Transverse colon (tissue), 4 donors: ENCODE measurements around the gene CACNA1C. TPM values are rescaled to one million over a fixed set of nuclear protein-coding genes. Genes with fewer than 3 reads are reported as not detected.

Source experiments
- DNase-seq: peaks from one replicate; pipeline ENCODE4 v3.0.0-alpha.2; 2019
- H3K27ac ChIP-seq, 4 donors: fragments of 200-600 bp; sonication (generic); 2 replicates each; pipeline ENCODE4 v1.5.1; 2016 to 2018; ENCODE audit warnings: inconsistent platforms in 4 of 4
- H3K27me3 ChIP-seq: fragments of 200-600 bp; sonication (generic); 2 replicates; pipeline ENCODE4 v1.5.1; 2017; ENCODE audit warnings: inconsistent platforms
- H3K36me3 ChIP-seq, 4 donors: fragments of 200-600 bp; sonication (generic); 2 replicates each; pipeline ENCODE4 v1.5.1; 2017 to 2019; ENCODE audit warnings: inconsistent platforms in 4 of 4
- H3K4me1 ChIP-seq, 4 donors: fragments of 200-600 bp; sonication (generic); 2 replicates each; pipeline ENCODE4 v1.5.1; 2017 to 2020; ENCODE audit warnings: inconsistent platforms in 4 of 4
- H3K4me3 ChIP-seq, 4 donors: fragments of 200-600 bp; sonication (generic); 1 replicate in 1 of 4; 2 replicates in 3 of 4; pipeline versions ENCODE4 v1.5.1 to v1.6.1; 2017 to 2019; ENCODE audit warnings: inconsistent platforms in 4 of 4
- H3K9me3 ChIP-seq, 2 donors: fragments of 200-600 bp; sonication (generic); 2 replicates each; pipeline ENCODE4 v1.5.1; 2017 to 2019; ENCODE audit warnings: inconsistent platforms in 2 of 2
- CTCF ChIP-seq, 5 experiments: fragments of 200-600 bp in 3 of 5; fragments of 450-650 bp in 2 of 5; sonication (generic) in 3 of 5; IDR thresholded peaks; 1 replicate in 2 of 5; 2 replicates in 3 of 5; pipeline ENCODE4 v1.5.1; 2016 to 2017; ENCODE audit warnings: antibody characterized with exemption in 5 of 5, inconsistent platforms in 3 of 5, mild to moderate bottlenecking in 2 of 5, moderate library complexity in 1 of 5
- EP300 ChIP-seq: sonication (generic); formaldehyde crosslinking; IDR thresholded peaks from one replicate; pipeline ENCODE4 v1.6.1; 2017; ENCODE audit warnings: antibody characterized with exemption, low read depth
- POLR2A ChIP-seq: fragments of 450-650 bp; IDR thresholded peaks from one replicate; pipeline ENCODE4 v1.6.1; 2016; ENCODE audit warnings: antibody characterized with exemption, mild to moderate bottlenecking, moderate library complexity
- POLR2AphosphoS5 ChIP-seq, 3 donors: sonication (generic); formaldehyde crosslinking; IDR thresholded peaks; one replicate each; pipeline ENCODE4 v1.6.1; 2016; ENCODE audit warnings: antibody characterized with exemption in 3 of 3
- WGBS, 2 donors: methylation state at CpG; one replicate each; pipeline ENCODE4 v1.1.5; 2018; ENCODE audit warnings: low coverage in 1 of 2; 5-methylcytosine and 5-hydroxymethylcytosine counted together
- in situ Hi-C, 4 donors: fragments of 200-750 bp; cut with MboI; loops; one replicate each; pipeline versions ENCODE4 v1.15.0 to v1.15.1; 2017; ENCODE audit warnings: low sequenced_read_pairs in 3 of 4, low pct_ligation_motif_present in 1 of 4, low pct_unique_long_range_greater_than_20kb in 1 of 4
- intact Hi-C: fragments of 100-400 bp; cut with DNase I; formaldehyde crosslinking; loops from one replicate; pipeline ENCODE4 v1.15.1; 2023; ENCODE audit warnings: low total_unique reads
- total RNA-seq, 4 donors: library from RNA; depleted of rRNA; stranded (reverse); fragments of >200 nt; gene quantifications; one replicate each; pipeline ENCODE4 v1.1.0, GENCODE V29; 2016

Gene CACNA1C
- total RNA-seq, 4 donors from 2014 or later: 18.8 to 35.2 (median 24.8) TPM

GRCh38 chr12:2298556-2299200 lies 245.9 kb downstream of the CACNA1C start:
- Histone ChIP-seq H3K36me3 (no peaks in the 10 kb centered on the region), H3K27me3 (no peaks in the 10 kb centered on the region), H3K4me3 (no peak overlapping the region), H3K4me1 (peaks cover 5 to 20% (median 12%) of the 10 kb centered on the region in 4 donors), H3K27ac (peak overlapping the region in 2 of 4 donors; percentile 5 to 13), H3K9me3 (no peaks in the 10 kb centered on the region)
- intact Hi-C loops (no loop called here), in situ Hi-C loops (no loop called here)
- 84 to 100% methylated on average over 1 to 12 of the region's 12 CpGs for WGBS, 2 donors
- TF ChIP-seq POLR2A: no peak
- no peak for TF ChIP-seq POLR2AphosphoS5 (IDR thresholded peaks at IDR 0.05)
- TF ChIP-seq CTCF (IDR thresholded peaks at IDR 0.05): no peak
- DNase-seq: no peak

- peaks cover 5 to 20% (median 12%) of the 10 kb centered on the region in 4 donors for H3K4me1 ChIP-seq
- DNase-seq: no peak
- H3K9me3 ChIP-seq: no peaks in the 10 kb centered on the region
- 24% methylated on average over 6 of the region's 6 CpGs; no CpG with 5 or more reads in 1 of the 2 donors for WGBS, 2 donors
- H3K27ac ChIP-seq: peak overlapping the region in 1 of 4 donors; percentile 5
- H3K4me3 ChIP-seq: no peak overlapping the region
- no peaks in the 10 kb centered on the region for H3K27me3 ChIP-seq
- TF ChIP-seq POLR2A (no peak), POLR2AphosphoS5 (IDR thresholded peaks at IDR 0.05) (no peak), CTCF (IDR thresholded peaks at IDR 0.05) (no peak), EP300 (no peak)
- intact Hi-C loops (no loop called here), in situ Hi-C loops (no loop called here)
- H3K36me3 ChIP-seq: no peaks in the 10 kb centered on the region
Measured at GRCh38 chr12:2299206-2299605, 246.4 kb downstream of the CACNA1C start.

GRCh38 chr12:2300168-2300567 lies 247.4 kb downstream of the CACNA1C start:
- Histone ChIP-seq H3K4me3 (no peak overlapping the region), H3K36me3 (no peaks in the 10 kb centered on the region), H3K27ac (peak overlapping the region in 2 of 4 donors; percentile 60 to 76), H3K27me3 (no peaks in the 10 kb centered on the region), H3K9me3 (no peaks in the 10 kb centered on the region), H3K4me1 (peaks cover 2 to 20% (median 11%) of the 10 kb centered on the region in 4 donors)
- intact Hi-C loops: no loop called here
- DNase-seq: no peak
- TF ChIP-seq POLR2A: no peak
- no peak for TF ChIP-seq POLR2AphosphoS5 (IDR thresholded peaks at IDR 0.05)
- TF ChIP-seq EP300: no peak
- no peak for TF ChIP-seq CTCF (IDR thresholded peaks at IDR 0.05)
- in situ Hi-C loops: no loop called here
- WGBS, 2 donors: 91 to 95% methylated on average over 6 of the region's 6 CpGs

- in situ Hi-C loops (no loop called here), intact Hi-C loops (no loop called here)
- Histone ChIP-seq H3K27me3 (no peaks in the 10 kb centered on the region), H3K4me3 (no peak overlapping the region), H3K36me3 (no peaks in the 10 kb centered on the region), H3K9me3 (no peaks in the 10 kb centered on the region), H3K27ac (peak overlapping the region; percentile 44 to 76 (median 65)), H3K4me1 (peaks cover 2 to 20% (median 11%) of the 10 kb centered on the region in 4 donors)
- DNase-seq: no peak
- TF ChIP-seq CTCF (IDR thresholded peaks at IDR 0.05): no peak
- TF ChIP-seq POLR2A: no peak
- no peak for TF ChIP-seq EP300
- 76 to 100% methylated on average over 1 to 11 of the region's 11 CpGs for WGBS, 2 donors
Measured at GRCh38 chr12:2300886-2301285, 248.1 kb downstream of the CACNA1C start.
